HepG2 (cell line): ENCODE data around the gene SULT4A1. TPM values are rescaled to one million over a fixed set of nuclear protein-coding genes. Genes with fewer than 3 reads are reported as not detected.

Source experiments
- ATAC-seq: fragments of 200-7000 bp; cut with Tn5 transposase; 3 replicates; pipeline ENCODE4 v1.9.1; 2020; ENCODE audit warnings: mild to moderate bottlenecking, moderate library complexity
- BruUV-seq: library from RNA; stranded (reverse); fragments of 400-500 nt; replicated peaks from 2 replicates; lab custom pipeline; 2021; lab: Mats Ljungman, UMichigan
- CTCF ChIA-PET: fragments of 300-600 bp; formaldehyde crosslinking; extraction: SDS; loops from one replicate; lab custom pipeline; 2021; ENCODE audit warnings: low total read pairs, inconsistent platforms, low intra/inter-chr PET ratio; lab: Yijun Ruan, JAX
- POLR2A ChIA-PET: fragments of 350-600 bp; sonication (Branson Sonifier 250); formaldehyde crosslinking; loops from one replicate; lab custom pipeline; 2020; ENCODE audit warnings: antibody characterized with exemption, inconsistent platforms; lab: Yijun Ruan, JAX
- DNase-seq: peaks from one replicate; pipeline ENCODE4 v3.0.0-alpha.2; 2015; ENCODE audit warnings: low spot score
- FAIRE-seq: peaks from 3 replicates; lab custom pipeline; 2011; peaks lifted over from hg19 to GRCh38; lab: Jason Lieb, UNC
- H2AFZ ChIP-seq: one replicate; pipeline ENCODE4 v1.6.1; 2011; ENCODE audit warnings: low read length, inconsistent platforms
- H3K27ac ChIP-seq: fragments of 300-600 bp; 3 replicates; pipeline ENCODE4 v1.8.0; 2011; ENCODE audit warnings: mixed run types, mild to moderate bottlenecking, mixed read lengths, low read length, inconsistent platforms; ENCODE audit not compliant: insufficient read depth; ENCODE audit errors: extremely low read length
- H3K27me3 ChIP-seq, 2 experiments: fragments of 200-600 bp in 1 of 2; 2 replicates in 1 of 2; 3 replicates in 1 of 2; pipeline versions ENCODE4 v1.6.0 to v1.8.0; 2011; ENCODE audit warnings: low read length in 2 of 2, mild to moderate bottlenecking in 2 of 2, moderate library complexity in 2 of 2, inconsistent platforms in 1 of 2; ENCODE audit not compliant: insufficient read depth in 2 of 2, control insufficient read depth in 1 of 2
- H3K36me3 ChIP-seq, 2 experiments: fragments of 200-600 bp in 1 of 2; replicated peaks in 1 of 2; 2 replicates in 1 of 2; 3 replicates in 1 of 2; pipeline versions ENCODE4 v1.5.1 to v1.8.0; 2011; ENCODE audit warnings: low read length in 2 of 2, inconsistent platforms in 1 of 2; ENCODE audit not compliant: insufficient read depth in 2 of 2, control insufficient read depth in 1 of 2
- H3K4me1 ChIP-seq: 2 replicates; pipeline ENCODE4 v1.5.1; 2012; ENCODE audit warnings: low read length, inconsistent platforms; ENCODE audit not compliant: insufficient read depth
- H3K4me2 ChIP-seq: 2 replicates; pipeline ENCODE4 v1.6.0; 2011; ENCODE audit warnings: low read depth, low read length, inconsistent platforms
- H3K4me3 ChIP-seq, 3 experiments: fragments of 200-600 bp in 1 of 3; sonication (generic), shearing (Covaris generic) in 1 of 3; replicated peaks in 1 of 3; 2 replicates each; pipeline ENCODE4 v1.5.1; 2011 to 2016; ENCODE audit warnings: low read length in 3 of 3, inconsistent platforms in 2 of 3, low read depth in 2 of 3, mild to moderate bottlenecking in 2 of 3, control low read depth in 1 of 3, mixed read lengths in 1 of 3; ENCODE audit not compliant: insufficient read depth in 1 of 3
- H3K79me2 ChIP-seq: one replicate; pipeline ENCODE4 v1.6.1; 2011; ENCODE audit warnings: low read length, inconsistent platforms; ENCODE audit not compliant: insufficient read depth
- H3K9ac ChIP-seq: 2 replicates; pipeline ENCODE4 v1.6.0; 2011; ENCODE audit warnings: mild to moderate bottlenecking, low read depth, low read length, inconsistent platforms; ENCODE audit not compliant: insufficient read depth
- H3K9me3 ChIP-seq: 2 replicates; pipeline ENCODE4 v1.5.1; 2012; ENCODE audit warnings: mild to moderate bottlenecking, low read length
- H4K20me1 ChIP-seq: 2 replicates; pipeline ENCODE4 v1.6.0; 2011; ENCODE audit warnings: inconsistent platforms, mild to moderate bottlenecking, low read length, moderate library complexity; ENCODE audit not compliant: insufficient read depth
- ATF7 ChIP-seq, 2 experiments: fragments of 450-650 bp in 1 of 2; sonication (generic) in 1 of 2; formaldehyde crosslinking in 1 of 2; IDR thresholded peaks; 2 replicates each; pipeline versions ENCODE4 v1.4.0 to v1.6.1; 2016 to 2020; ENCODE audit warnings: antibody characterized with exemption in 1 of 2, mild to moderate bottlenecking in 1 of 2, missing genetic modification reagents in 1 of 2
- HHEX ChIP-seq: IDR thresholded peaks from 2 replicates; pipeline ENCODE4 v1.6.1; 2016; ENCODE audit warnings: control low read depth
- MLX ChIP-seq: IDR thresholded peaks from 2 replicates; pipeline ENCODE4 v1.6.1; 2016
- MXD1 ChIP-seq: sonication (generic); formaldehyde crosslinking; IDR thresholded peaks from 2 replicates; pipeline ENCODE4 v1.4.0; 2020; ENCODE audit warnings: mild to moderate bottlenecking, missing genetic modification reagents
- NR2F1 ChIP-seq, 2 experiments: fragments of 450-650 bp in 1 of 2; formaldehyde crosslinking in 1 of 2; IDR thresholded peaks; 2 replicates each; pipeline versions ENCODE4 v1.5.0 to v1.6.1; 2016 to 2020; ENCODE audit warnings: mild to moderate bottlenecking in 1 of 2, missing compliant biosample characterization in 1 of 2, missing genetic modification reagents in 1 of 2, moderate library complexity in 1 of 2
- PAF1 ChIP-seq: IDR thresholded peaks from 2 replicates; pipeline ENCODE4 v1.6.1; 2016; ENCODE audit warnings: missing genetic modification reagents, missing compliant biosample characterization
- PBX3 ChIP-seq: sonication (generic); formaldehyde crosslinking; IDR thresholded peaks from 2 replicates; pipeline ENCODE4 v1.8.1; 2023; ENCODE audit warnings: missing genetic modification reagents, inconsistent platforms, borderline replicate concordance
- REXO4 ChIP-seq: sonication (generic); formaldehyde crosslinking; IDR thresholded peaks from 2 replicates; pipeline ENCODE4 v1.8.0; 2022; ENCODE audit warnings: missing genetic modification reagents, mild to moderate bottlenecking, borderline replicate concordance
- SMAD1 ChIP-seq: sonication (generic); formaldehyde crosslinking; IDR thresholded peaks from 2 replicates; pipeline ENCODE4 v1.4.0; 2020; ENCODE audit warnings: missing genetic modification reagents, low read depth, mild to moderate bottlenecking, borderline replicate concordance
- TEAD3 ChIP-seq: optimal IDR thresholded peaks from 2 replicates; pipeline ENCODE3; 2016; ENCODE audit warnings: borderline replicate concordance
- THAP9 ChIP-seq: sonication (generic); formaldehyde crosslinking; IDR thresholded peaks from 2 replicates; pipeline ENCODE4; 2020; ENCODE audit warnings: missing genetic modification reagents, mild to moderate bottlenecking, borderline replicate concordance
- YEATS4 ChIP-seq: sonication (generic); formaldehyde crosslinking; IDR thresholded peaks from 2 replicates; pipeline ENCODE4 v1.4.0; 2020; ENCODE audit warnings: missing genetic modification reagents, borderline replicate concordance
- ZBTB44 ChIP-seq: sonication (generic); formaldehyde crosslinking; IDR thresholded peaks from 2 replicates; pipeline ENCODE4 v1.4.0; 2020; ENCODE audit warnings: missing genetic modification reagents
- ZBTB7A ChIP-seq: sonication (generic); formaldehyde crosslinking; IDR thresholded peaks from 2 replicates; pipeline ENCODE4 v1.8.0; 2022; ENCODE audit warnings: mild to moderate bottlenecking, missing genetic modification reagents
- ZFAT ChIP-seq: sonication (generic); formaldehyde crosslinking; conservative IDR thresholded peaks from 2 replicates; pipeline ENCODE4 v1.8.1; 2023; ENCODE audit warnings: missing genetic modification reagents, inconsistent platforms
- ZMYM3 ChIP-seq: sonication (generic); formaldehyde crosslinking; IDR thresholded peaks from 2 replicates; pipeline ENCODE4 v1.5.1; 2020; ENCODE audit warnings: mild to moderate bottlenecking, missing genetic modification reagents
- ZNF253 ChIP-seq: sonication (generic); formaldehyde crosslinking; IDR thresholded peaks from 2 replicates; pipeline ENCODE4 v1.8.0; 2022; ENCODE audit warnings: mild to moderate bottlenecking, missing genetic modification reagents, borderline replicate concordance
- ZNF501 ChIP-seq: sonication (generic); formaldehyde crosslinking; IDR thresholded peaks from 2 replicates; pipeline ENCODE4 v1.5.1; 2020; ENCODE audit warnings: mild to moderate bottlenecking, moderate library complexity, missing genetic modification reagents
- ZNF768 ChIP-seq: sonication (generic); formaldehyde crosslinking; IDR thresholded peaks from 2 replicates; pipeline ENCODE4 v1.4.0; 2020; ENCODE audit warnings: missing genetic modification reagents
- WGBS: methylation state at CpG from one replicate; pipeline ENCODE4 v1.1.6; 2017; ENCODE audit warnings: low lambda C conversion rate; 5-methylcytosine and 5-hydroxymethylcytosine counted together
- in situ Hi-C: cut with HindIII; loops from 2 replicates; pipeline ENCODE4 v1.10.0; 2017; ENCODE audit warnings: low pct_unique_long_range_greater_than_20kb; ENCODE audit not compliant: extremely low pct_ligation_motif_present
- intact Hi-C: fragments of 100-400 bp; cut with micrococcal nuclease; formaldehyde crosslinking; loops from one replicate; pipeline ENCODE4 v1.10.0; 2022; ENCODE audit not compliant: unreplicated experiment
- polyA plus RNA-seq, 8 experiments: library from polyadenylated mRNA; depleted of rRNA in 3 of 8; stranded (reverse) in 7 of 8; unstranded in 1 of 8; fragments of >200 nt; fragmentation: Illumina TruSeq in 4 of 8; extraction: Trizol in 4 of 8; gene quantifications; 2 replicates each; pipeline versions ENCODE4 v1.2.1 to v1.2.3, GENCODE V29; 2011 to 2016; ENCODE audit warnings: low read depth in 4 of 8, missing spikeins in 1 of 8, mixed read lengths in 1 of 8; ENCODE audit not compliant: insufficient read depth in 1 of 8
- total RNA-seq, 5 experiments: library from RNA; depleted of rRNA; stranded (reverse); fragments of >200 nt; fragmentation: Illumina TruSeq; extraction: Trizol; gene quantifications; 2 replicates each; pipeline ENCODE4 v1.2.3, GENCODE V29; 2016; ENCODE audit warnings: low read depth in 1 of 5

SULT4A1 gene
- total and polyA plus RNA-seq, 2 of the 13 experiments (the other 11 are each of a cell fraction or from before 2014, with no cell fraction given), result not detected

- H3K9ac ChIP-seq, result no peak overlapping the region
- H4K20me1 ChIP-seq, result 0 out of 2 replicates have a peak, but pooled peaks cover 2% of the 10 kb centered on the region
- FAIRE-seq (no peak), DNase-seq (no peak), ATAC-seq (no peak)
- H3K4me1 ChIP-seq, result no peaks in the 10 kb centered on the region
- no peak overlapping the region for H3K4me3 ChIP-seq
- H3K36me3 ChIP-seq, result no peaks in the 10 kb centered on the region
- H3K27me3 ChIP-seq, result peaks cover 0 to 32% of the 10 kb centered on the region in 2 experiments; a peak in 4 of 5 replicates
- no peak overlapping the region for H3K4me2 ChIP-seq
- intact Hi-C loops, result no loop called here
- no peak overlapping the region for H2AFZ ChIP-seq
- no peaks in the 10 kb centered on the region for H3K9me3 ChIP-seq
- no peak overlapping the region for H3K27ac ChIP-seq
- CTCF ChIA-PET, result no interaction called here
- POLR2A ChIA-PET, result no interaction called here
- in situ Hi-C loops, result no loop called here
- 8% methylated on average over 5 of the region's 9 CpGs for WGBS
- no TSS peak for BruUV-seq
- no peaks in the 10 kb centered on the region for H3K79me2 ChIP-seq
- TF ChIP-seq REXO4 (CRISPR knock-in tag) (no peak), ZMYM3 (CRISPR knock-in tag) (peak; percentile 65), NR2F1 (CRISPR knock-in tag; IDR thresholded peaks at IDR 0.05) (no peak), SMAD1 (CRISPR knock-in tag) (no peak), ZNF768 (CRISPR knock-in tag) (peak; percentile 99), TEAD3 (CRISPR knock-in tag) (no peak), ATF7 (IDR thresholded peaks at IDR 0.05) (0 out of 2 replicates have a peak, but pooled peaks have one; percentile 50), ATF7 (CRISPR knock-in tag; IDR thresholded peaks at IDR 0.05) (no peak), ZNF253 (CRISPR knock-in tag) (no peak), MLX (CRISPR knock-in tag) (no peak), ZBTB7A (CRISPR knock-in tag) (no peak), THAP9 (CRISPR knock-in tag) (peak; percentile 44; the same call in 1 of the 2 replicates), ZBTB44 (CRISPR knock-in tag) (no peak), PAF1 (no peak), YEATS4 (no peak), ZNF501 (no peak), ZFAT (CRISPR knock-in tag) (no peak), HHEX (CRISPR knock-in tag) (no peak), PBX3 (CRISPR knock-in tag) (no peak), MXD1 (no peak)
Observed at GRCh38 chr22:43861529-43861928, 784 bp downstream of the SULT4A1 start.
